Skeletal muscle satellite cell (primary cell): ENCODE data around the gene DDX60.
"Not testable (repeated sequence)": the region's sequence is repeated elsewhere in the genome, so short reads cannot be mapped to it uniquely, and the experiment has no call there.

Source experiments
- H3K27me3 ChIP-seq: 2 replicates; pipeline ENCODE4 v1.7.0; 2013; ENCODE audit warnings: low read length; ENCODE audit not compliant: control insufficient read depth, insufficient read depth
- H3K36me3 ChIP-seq: 2 replicates; pipeline ENCODE4 v1.7.0; 2013; ENCODE audit warnings: mild to moderate bottlenecking, control low read depth, low read length; ENCODE audit not compliant: insufficient read depth
- H3K4me1 ChIP-seq: 2 replicates; pipeline ENCODE4 v1.7.0; 2013; ENCODE audit warnings: low read length; ENCODE audit not compliant: control insufficient read depth, insufficient read depth
- H3K4me2 ChIP-seq: 2 replicates; pipeline ENCODE4 v1.7.0; 2013; ENCODE audit warnings: mild to moderate bottlenecking, low read length
- H3K4me3 ChIP-seq: 2 replicates; pipeline ENCODE4 v1.7.0; 2013; ENCODE audit warnings: low read length
- H3K9ac ChIP-seq: 2 replicates; pipeline ENCODE4 v1.7.0; 2013; ENCODE audit warnings: mild to moderate bottlenecking, low read depth, low read length, moderate library complexity
- H3K9me3 ChIP-seq: replicated peaks from 2 replicates; pipeline ENCODE4 v1.7.0; 2013; ENCODE audit warnings: mild to moderate bottlenecking, control low read depth, low read length

DDX60 gene

DNA sequence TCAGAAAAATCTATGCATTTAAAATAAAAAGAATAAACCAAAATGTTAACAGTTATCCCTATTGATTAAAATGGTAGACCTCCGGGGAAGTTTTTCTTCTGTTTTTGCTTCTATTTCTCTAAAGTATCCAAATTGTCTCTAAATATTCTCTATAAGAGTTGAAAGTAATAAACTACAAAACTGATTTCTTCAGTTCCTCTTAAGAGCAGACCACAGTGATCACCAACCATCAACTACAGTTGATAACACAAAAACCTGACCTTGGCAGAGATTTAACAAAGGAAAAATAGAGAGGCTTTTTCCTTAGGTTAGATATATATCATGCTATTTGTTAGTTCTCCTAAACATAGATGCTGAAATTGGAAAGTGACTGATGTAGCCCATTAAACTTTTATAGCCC lies 27.3 kb downstream of the DDX60 start:
- Histone ChIP-seq H3K9ac (no peak overlapping the region), H3K4me2 (no peak overlapping the region), H3K4me1 (no peaks in the 10 kb centered on the region), H3K27me3 (no peaks in the 10 kb centered on the region), H3K9me3 (no peaks in the 10 kb centered on the region), H3K4me3 (no peak overlapping the region), H3K36me3 (no peaks in the 10 kb centered on the region)

DNA sequence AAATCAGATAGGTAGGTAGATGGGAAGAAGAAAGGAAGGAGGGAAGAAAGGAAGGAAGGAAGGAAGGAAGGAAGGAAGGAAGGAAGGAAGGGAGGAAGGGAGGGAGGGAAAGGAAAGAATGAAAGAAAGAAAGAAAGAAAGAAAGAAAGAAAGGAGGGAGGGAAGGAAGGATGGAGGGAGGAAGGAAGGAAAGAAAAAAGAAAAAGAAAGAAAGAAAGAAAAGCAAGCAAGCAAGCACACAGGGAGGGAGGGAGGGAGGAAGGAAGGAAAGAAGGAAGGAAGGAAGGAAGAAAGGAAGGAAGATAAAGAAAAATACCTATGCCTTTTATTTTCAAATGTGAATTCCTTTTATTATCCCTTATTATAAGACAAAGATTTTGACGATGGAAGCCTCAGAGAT lies 32.7 kb downstream of the DDX60 start:
- not testable (repeated sequence) for H3K4me3 ChIP-seq, H3K36me3 ChIP-seq, H3K9me3 ChIP-seq, H3K4me2 ChIP-seq, H3K27me3 ChIP-seq, H3K9ac ChIP-seq, H3K4me1 ChIP-seq

DNA sequence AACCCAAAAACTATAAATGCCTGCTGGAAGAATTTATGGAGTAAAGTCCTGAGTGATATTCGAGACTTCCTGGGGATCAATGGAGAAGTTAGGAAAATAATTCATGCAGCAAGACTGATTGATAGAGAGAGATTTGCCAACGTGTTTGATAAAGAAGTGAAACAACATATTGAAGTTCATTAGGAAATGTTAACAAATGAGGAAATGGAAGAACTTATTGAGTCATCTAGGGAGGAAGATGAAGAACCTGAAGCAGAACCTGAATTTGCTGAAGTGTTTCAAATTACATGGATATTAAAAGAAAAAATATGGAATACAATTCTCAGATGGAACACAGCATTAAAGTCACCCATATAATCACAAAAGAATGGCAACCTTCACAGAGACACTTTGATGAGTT lies 39.0 kb downstream of the DDX60 start:
- Histone ChIP-seq H3K27me3 (no peaks in the 10 kb centered on the region), H3K4me1 (no peaks in the 10 kb centered on the region), H3K4me3 (no peak overlapping the region), H3K9me3 (no peaks in the 10 kb centered on the region), H3K4me2 (no peak overlapping the region), H3K36me3 (peaks cover 4% of the 10 kb centered on the region), H3K9ac (no peak overlapping the region)

DNA sequence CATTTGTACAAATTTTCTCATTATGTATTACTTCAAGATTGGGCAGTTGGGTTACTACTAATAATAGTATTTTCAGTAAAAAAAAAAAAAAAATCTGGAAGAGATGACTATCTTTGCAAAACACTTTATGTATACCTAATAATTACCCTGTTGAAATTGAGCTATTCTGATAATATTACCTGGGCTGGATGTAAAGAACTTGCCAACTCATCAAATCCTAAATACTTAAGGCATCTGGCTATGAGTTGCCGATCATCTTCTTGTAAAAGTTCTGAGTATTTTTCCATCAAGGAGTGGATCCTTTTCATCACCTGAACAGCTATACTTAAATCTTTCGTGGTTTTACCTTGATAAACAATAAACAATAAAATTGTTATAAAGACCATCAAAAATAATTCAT lies 42.7 kb downstream of the DDX60 start:
- Histone ChIP-seq H3K36me3 (peaks cover 7% of the 10 kb centered on the region), H3K9ac (no peak overlapping the region), H3K4me3 (no peak overlapping the region), H3K4me1 (no peaks in the 10 kb centered on the region), H3K27me3 (no peaks in the 10 kb centered on the region), H3K4me2 (no peak overlapping the region), H3K9me3 (no peaks in the 10 kb centered on the region)

DNA sequence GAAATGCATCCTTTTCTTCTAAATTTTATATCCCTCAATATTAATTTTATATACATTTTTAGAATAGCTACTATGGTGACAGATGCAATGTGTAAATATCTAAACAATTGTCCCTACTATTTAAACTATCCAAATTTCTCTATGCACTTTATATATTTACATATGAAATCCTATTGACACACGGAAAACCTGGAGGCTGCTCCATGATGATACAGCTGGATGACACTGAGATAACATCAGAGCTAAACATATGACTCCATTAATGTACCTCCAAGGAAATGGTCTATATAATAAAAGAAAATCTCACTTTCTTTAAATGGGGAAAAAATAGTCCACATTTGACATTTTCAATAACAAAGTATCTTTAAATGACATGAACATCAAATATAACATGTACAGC lies 43.7 kb downstream of the DDX60 start:
- Histone ChIP-seq H3K36me3 (peaks cover 3% of the 10 kb centered on the region), H3K4me1 (no peaks in the 10 kb centered on the region), H3K9ac (no peak overlapping the region), H3K4me2 (no peak overlapping the region), H3K27me3 (no peaks in the 10 kb centered on the region), H3K9me3 (no peaks in the 10 kb centered on the region), H3K4me3 (no peak overlapping the region)

DNA sequence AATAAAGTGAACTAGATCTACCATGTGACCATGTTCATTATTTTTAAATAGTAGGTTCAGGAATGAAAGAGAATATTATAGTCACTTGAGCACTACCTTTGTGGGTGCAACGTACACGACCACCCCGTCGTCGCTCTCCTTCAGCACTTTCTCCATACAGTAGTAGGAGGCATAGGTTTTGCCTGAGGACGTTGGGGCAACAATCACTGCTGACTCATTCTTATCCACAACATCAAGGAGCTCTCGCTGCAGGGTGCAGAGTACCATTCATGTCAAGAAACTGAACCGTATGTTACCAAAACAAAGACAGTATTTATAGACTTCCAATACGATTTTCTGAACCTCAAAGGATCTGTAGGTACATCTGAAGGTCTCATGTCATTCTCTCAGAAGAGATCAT lies 44.7 kb downstream of the DDX60 start:
- Histone ChIP-seq H3K27me3 (no peaks in the 10 kb centered on the region), H3K4me1 (no peaks in the 10 kb centered on the region), H3K9me3 (no peaks in the 10 kb centered on the region), H3K4me2 (no peak overlapping the region), H3K4me3 (no peak overlapping the region), H3K36me3 (peaks cover 3% of the 10 kb centered on the region), H3K9ac (no peak overlapping the region)

DNA sequence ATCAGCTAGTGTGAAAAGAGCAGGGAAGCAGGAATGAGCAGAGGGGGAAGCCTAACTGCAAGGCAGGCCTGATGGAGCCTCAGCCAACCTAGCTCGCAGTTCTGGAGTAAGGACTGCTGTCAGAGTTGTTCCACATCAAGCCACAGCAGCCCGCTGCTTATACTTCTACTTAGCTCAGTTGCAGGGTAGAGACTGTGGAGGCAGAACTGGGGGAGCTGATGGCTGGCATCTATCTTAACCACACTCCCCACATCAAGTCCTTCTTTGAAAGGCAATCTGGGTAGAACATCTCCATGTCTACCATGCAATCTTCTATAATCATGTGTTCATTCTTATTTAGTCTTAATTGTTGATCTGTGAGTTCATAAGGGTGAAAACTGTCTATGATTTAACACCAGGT lies 46.1 kb downstream of the DDX60 start:
- H3K4me2 ChIP-seq: no peak overlapping the region
- no peaks in the 10 kb centered on the region for H3K4me1 ChIP-seq
- no peak overlapping the region for H3K4me3 ChIP-seq
- H3K9me3 ChIP-seq: no peaks in the 10 kb centered on the region
- no peaks in the 10 kb centered on the region for H3K27me3 ChIP-seq
- peaks cover 3% of the 10 kb centered on the region for H3K36me3 ChIP-seq
- no peak overlapping the region for H3K9ac ChIP-seq

DNA sequence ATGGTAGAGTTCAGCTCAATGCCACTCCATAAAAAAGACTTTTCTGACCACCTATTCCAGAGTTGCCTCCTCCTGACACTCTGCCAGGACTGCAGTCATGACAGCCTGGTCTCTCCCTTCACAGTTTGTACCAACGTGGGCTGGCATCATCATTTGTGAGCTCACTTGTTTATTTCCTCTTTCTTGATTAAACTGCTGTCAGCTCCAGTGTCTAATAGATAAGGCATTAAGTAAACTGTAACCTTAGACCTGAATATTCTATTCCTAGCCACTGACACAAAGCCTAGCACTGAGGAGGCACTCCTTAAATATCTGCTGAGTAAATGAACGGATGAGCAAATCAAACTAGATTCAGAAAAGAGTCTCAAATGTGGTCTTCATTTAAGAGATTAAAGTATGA lies 48.7 kb downstream of the DDX60 start:
- H3K4me1 ChIP-seq: peaks cover 5% of the 10 kb centered on the region
- no peak overlapping the region for H3K9ac ChIP-seq
- no peak overlapping the region for H3K4me2 ChIP-seq
- no peaks in the 10 kb centered on the region for H3K9me3 ChIP-seq
- H3K27me3 ChIP-seq: no peaks in the 10 kb centered on the region
- peaks cover 3% of the 10 kb centered on the region for H3K36me3 ChIP-seq
- no peak overlapping the region for H3K4me3 ChIP-seq

DNA sequence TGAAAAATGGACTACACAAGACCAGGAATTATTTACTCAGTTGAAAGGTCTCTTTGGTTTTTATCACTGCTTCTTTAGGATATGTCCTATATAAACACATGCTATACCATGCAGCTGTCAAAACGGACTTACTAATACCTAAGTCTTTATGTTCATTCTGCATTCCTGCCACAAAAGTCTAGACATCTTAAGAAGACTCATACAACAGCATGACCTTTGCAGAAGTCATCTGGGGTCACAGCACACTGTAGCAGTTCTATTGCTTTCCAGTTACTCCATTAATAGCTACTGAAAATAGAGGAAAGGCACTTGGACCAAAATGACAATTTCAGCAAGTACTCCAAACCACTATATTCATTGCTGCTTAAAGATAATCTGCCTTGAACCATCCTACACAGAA lies 53.2 kb downstream of the DDX60 start:
- Histone ChIP-seq H3K4me3 (no peak overlapping the region), H3K4me2 (no peak overlapping the region), H3K9ac (no peak overlapping the region), H3K27me3 (no peaks in the 10 kb centered on the region), H3K4me1 (peaks cover 5% of the 10 kb centered on the region), H3K9me3 (no peaks in the 10 kb centered on the region), H3K36me3 (no peaks in the 10 kb centered on the region)

DNA sequence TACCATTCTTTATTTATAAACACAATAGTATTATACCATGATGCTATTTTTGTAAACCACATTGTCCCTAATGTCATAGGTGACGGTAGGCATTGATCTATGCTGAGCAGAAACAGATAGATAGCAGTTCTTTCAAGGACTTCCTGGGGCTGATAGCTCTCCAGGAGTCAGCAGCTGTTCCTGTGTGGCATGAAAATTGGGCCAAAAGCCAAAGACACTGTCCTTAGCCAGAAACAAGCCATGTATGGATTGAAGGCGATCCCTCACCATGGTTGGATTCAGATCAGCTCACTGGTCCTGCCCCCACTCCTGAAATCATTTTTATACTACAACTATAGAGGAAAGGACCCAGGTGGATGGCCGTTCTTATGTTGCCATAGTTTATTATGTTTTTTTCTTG lies 53.6 kb downstream of the DDX60 start:
- peaks cover 5% of the 10 kb centered on the region for H3K4me1 ChIP-seq
- H3K9me3 ChIP-seq: no peaks in the 10 kb centered on the region
- H3K36me3 ChIP-seq: no peaks in the 10 kb centered on the region
- no peaks in the 10 kb centered on the region for H3K27me3 ChIP-seq
- no peak overlapping the region for H3K4me3 ChIP-seq
- no peak overlapping the region for H3K9ac ChIP-seq
- no peak overlapping the region for H3K4me2 ChIP-seq

DNA sequence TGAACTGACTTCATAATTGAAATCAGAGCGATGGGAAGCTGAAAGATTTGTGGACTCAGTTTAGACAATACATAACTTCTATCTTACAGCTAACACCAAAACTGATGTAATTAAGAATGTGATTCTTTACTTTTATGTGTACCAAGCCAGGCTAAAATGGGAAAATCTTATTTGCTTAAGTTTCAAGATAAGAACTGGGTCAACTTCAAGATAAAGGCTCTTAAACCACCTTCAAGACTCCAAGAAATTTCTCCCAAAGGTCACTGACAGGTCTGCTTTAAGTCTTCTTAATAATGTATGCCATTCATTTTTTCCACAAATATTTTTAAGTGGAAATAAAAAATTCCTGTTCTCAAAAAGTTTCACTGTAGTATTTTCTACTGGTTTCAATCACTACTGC lies 55.5 kb downstream of the DDX60 start:
- Histone ChIP-seq H3K9ac (no peak overlapping the region), H3K4me2 (no peak overlapping the region), H3K27me3 (no peaks in the 10 kb centered on the region), H3K4me1 (peaks cover 5% of the 10 kb centered on the region), H3K9me3 (no peaks in the 10 kb centered on the region), H3K36me3 (no peaks in the 10 kb centered on the region), H3K4me3 (no peak overlapping the region)

DNA sequence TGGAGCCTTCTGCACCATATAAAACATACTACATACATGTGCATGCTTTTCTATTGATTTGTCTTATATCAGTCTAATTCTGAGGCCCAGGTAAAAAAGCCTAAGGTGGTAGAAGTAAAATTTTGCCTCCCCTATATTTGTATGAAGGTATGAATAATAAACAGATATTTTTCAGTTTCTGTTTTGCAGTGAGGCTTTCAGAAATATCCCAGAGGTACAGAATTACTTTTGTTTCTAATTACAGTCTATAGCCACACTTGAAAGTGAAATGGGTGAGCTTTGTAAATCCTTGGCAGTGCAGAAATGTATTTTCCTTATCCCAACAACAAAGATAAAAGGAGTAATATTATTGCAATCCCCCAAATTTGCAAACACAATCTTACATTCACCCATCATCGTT lies 59.5 kb downstream of the DDX60 start:
- Histone ChIP-seq H3K4me1 (no peaks in the 10 kb centered on the region), H3K27me3 (no peaks in the 10 kb centered on the region), H3K4me2 (no peak overlapping the region), H3K9ac (no peak overlapping the region), H3K4me3 (no peak overlapping the region), H3K36me3 (no peaks in the 10 kb centered on the region), H3K9me3 (no peaks in the 10 kb centered on the region)

DNA sequence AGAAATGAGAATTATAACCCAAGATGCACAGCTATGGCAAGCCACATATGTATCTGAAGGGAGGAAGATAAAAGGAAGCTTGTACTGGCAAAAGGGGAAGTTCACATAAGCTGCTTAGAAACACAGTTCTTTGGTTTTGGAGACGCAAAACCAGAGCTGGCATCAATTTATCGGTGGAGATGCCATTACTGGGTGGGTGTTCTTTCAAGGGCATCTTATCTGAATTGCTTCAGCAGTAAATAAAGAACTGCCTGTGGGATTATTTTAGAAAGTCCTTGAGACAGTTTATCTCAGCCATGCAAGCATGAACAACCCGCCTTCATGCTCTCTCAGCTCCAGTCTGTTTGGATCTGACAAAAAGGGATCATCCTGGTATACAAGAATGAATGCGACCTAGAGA lies 60.8 kb downstream of the DDX60 start:
- Histone ChIP-seq H3K9ac (no peak overlapping the region), H3K4me2 (no peak overlapping the region), H3K36me3 (no peaks in the 10 kb centered on the region), H3K4me3 (no peak overlapping the region), H3K4me1 (no peaks in the 10 kb centered on the region), H3K9me3 (no peaks in the 10 kb centered on the region), H3K27me3 (no peaks in the 10 kb centered on the region)
